ENCODE measurements around the gene NPHS2.

NPHS2 gene

GRCh38 chr1:179506199-179506598, 69.5 kb downstream of the NPHS2 start:
- no peak overlapping the region for H3K27ac ChIP-seq
- TF ChIP-seq CTCF (conservative IDR thresholded peaks at IDR 0.05): no peak
